ENCODE data around the gene PRDX2. TPM values are rescaled to one million over a fixed set of nuclear protein-coding genes. Genes with fewer than 3 reads are reported as not detected.
A peak's percentile ranks its signal among the peaks of the same experiment; 100 is the strongest.

The PRDX2 gene
- total RNA-seq, 4 donors from 2014 or later, result 178 to 303 (median 227) TPM

DNA sequence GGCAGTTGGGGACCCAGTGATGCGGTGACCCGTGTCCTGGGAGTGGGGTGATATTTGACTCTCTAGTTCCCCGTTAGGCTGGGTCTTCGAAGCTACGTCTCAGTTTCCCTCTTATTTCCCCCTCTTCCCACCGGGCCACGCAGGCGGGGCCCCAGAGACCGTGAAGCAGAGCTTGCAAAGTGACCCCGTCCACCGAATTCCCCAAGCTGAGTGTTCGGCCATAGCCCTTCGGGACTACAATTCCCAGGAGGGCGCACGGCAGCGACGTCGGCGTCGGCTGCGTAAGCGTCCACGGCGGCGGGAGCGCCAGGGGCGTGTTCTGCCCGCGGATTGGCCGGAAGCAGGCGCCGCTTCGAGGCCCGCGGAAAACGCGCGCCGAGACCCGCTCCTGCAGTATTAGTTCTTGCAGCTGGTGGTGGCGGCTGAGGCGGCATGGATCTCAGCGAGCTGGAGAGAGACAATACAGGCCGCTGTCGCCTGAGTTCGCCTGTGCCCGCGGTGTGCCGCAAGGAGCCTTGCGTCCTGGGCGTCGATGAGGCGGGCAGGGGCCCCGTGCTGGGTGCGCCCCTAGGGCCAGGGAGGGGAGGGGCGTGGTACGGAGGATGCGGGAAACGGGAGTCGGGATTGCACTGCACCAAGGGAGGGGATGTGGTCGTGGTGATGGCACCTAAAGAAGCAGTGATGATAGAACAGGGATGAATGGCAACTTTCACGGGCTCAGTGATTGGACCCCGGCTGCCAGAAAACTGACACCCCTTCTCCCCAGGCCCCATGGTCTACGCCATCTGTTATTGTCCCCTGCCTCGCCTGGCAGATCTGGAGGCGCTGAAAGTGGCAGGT lies 4.9 kb upstream of the PRDX2 start, which contains the start of gene RNASEH2A:
RNASEH2A (plus strand) TSS at position 343 of the 840 bp plus-strand sequence; CDS start at position 433, 90 bp downstream.
- peak within 1 kb of the TSS in 3 of 4 donors; percentile 72 to 82 (median 79) for H3K27ac ChIP-seq
- H3K4me3 ChIP-seq, result peak within 1 kb of the TSS; percentile 25 to 59
- H3K4me1 ChIP-seq, result peaks cover 0 to 29% (median 13%) of the 10 kb centered on the region in 3 donors
- WGBS, 2 donors (ENCODE audit: low coverage in 1 of 2), result 0 to 34% methylated on average over 1 to 6 of the region's 66 CpGs
- no peaks in the 10 kb centered on the region for H3K9me3 ChIP-seq
- peaks cover 0 to 8% of the 10 kb centered on the region in 2 donors for H3K36me3 ChIP-seq
- ATAC-seq, result peak; percentile 91
- TF ChIP-seq EP300 (IDR thresholded peaks at IDR 0.05) (no peak), POLR2AphosphoS5 (IDR thresholded peaks at IDR 0.05) (peak; percentile 39), CTCF (IDR thresholded peaks at IDR 0.05) (peak in 3 of 4 experiments; percentile 12 to 37 (median 22)), POLR2A (IDR thresholded peaks at IDR 0.05) (no peak)
- H3K27me3 ChIP-seq, result no peaks in the 10 kb centered on the region

GRCh38 chr19:12804051-12804450 lies 2.5 kb upstream of the PRDX2 start:
- no peaks in the 10 kb centered on the region for H3K27me3 ChIP-seq
- H3K4me1 ChIP-seq, result peaks cover 0 to 49% (median 21%) of the 10 kb centered on the region in 3 donors
- no peak overlapping the region for H3K4me3 ChIP-seq
- 90% methylated on average over 9 of the region's 26 CpGs; no CpG with 5 or more reads in 1 of the 2 donors for WGBS, 2 donors (ENCODE audit: low coverage in 1 of 2)
- H3K36me3 ChIP-seq, result peaks cover 0 to 16% of the 10 kb centered on the region in 2 donors
- H3K27ac ChIP-seq, result no peak overlapping the region
- ATAC-seq, result no peak
- no peaks in the 10 kb centered on the region for H3K9me3 ChIP-seq
- TF ChIP-seq EP300 (IDR thresholded peaks at IDR 0.05), result no peak
- TF ChIP-seq POLR2A (IDR thresholded peaks at IDR 0.05), result no peak
- TF ChIP-seq POLR2AphosphoS5 (IDR thresholded peaks at IDR 0.05), result no peak
- no peak for TF ChIP-seq CTCF (IDR thresholded peaks at IDR 0.05)

DNA sequence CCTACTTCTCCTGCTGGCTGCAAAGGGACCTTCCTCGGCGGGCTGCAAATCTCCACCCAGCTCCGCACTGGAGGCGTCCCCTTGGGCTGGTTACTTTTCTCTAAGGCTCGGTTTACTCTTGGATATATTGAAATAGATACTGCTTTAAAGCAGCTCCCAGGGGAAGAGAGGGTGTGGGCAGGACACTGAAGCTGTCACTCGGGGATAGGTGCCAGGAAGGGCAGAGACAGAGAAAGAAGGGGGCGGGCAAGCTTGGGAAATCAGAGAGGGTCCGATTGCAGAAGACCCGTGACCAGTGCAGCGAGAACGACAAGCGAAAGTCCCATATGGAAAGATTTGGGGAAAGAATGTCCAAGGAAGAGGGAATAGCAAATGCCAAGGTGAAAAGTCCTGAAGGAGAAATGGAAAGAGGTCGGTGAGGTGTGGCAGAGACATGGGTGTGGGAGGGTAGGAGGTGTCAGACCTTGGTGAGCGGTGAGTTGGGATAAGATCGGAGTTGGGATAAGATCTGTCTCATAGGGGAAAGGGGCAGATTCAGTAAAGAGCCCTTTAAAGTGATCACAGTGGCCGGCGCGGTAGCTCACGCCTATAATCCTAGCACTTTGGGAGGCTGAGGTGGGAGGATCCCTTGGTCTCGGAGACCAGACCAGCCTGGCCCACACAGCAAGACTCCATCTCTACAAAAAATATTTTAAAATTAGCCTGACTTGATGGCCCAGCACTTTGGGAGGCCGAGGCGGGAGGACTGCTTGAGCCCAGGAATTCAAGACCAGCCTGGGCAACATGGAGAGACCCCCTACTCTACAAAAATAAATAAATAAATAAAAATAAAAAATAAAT lies 887 bp upstream of the PRDX2 start:
- ATAC-seq, result no peak
- H3K27me3 ChIP-seq, result no peaks in the 10 kb centered on the region
- H3K4me1 ChIP-seq, result peaks cover 0 to 49% (median 21%) of the 10 kb centered on the region in 3 donors
- H3K4me3 ChIP-seq, result peak overlapping the region; percentile 73 to 88
- no peaks in the 10 kb centered on the region for H3K9me3 ChIP-seq
- peaks cover 0 to 31% of the 10 kb centered on the region in 2 donors for H3K36me3 ChIP-seq
- WGBS, 2 donors (ENCODE audit: low coverage in 1 of 2), result 33 to 42% methylated on average over 8 to 19 of the region's 22 CpGs
- H3K27ac ChIP-seq, result peak overlapping the region in 3 of 4 donors; percentile 86 to 89 (median 86)
- TF ChIP-seq POLR2AphosphoS5 (IDR thresholded peaks at IDR 0.05) (no peak), EP300 (IDR thresholded peaks at IDR 0.05) (no peak), POLR2A (IDR thresholded peaks at IDR 0.05) (no peak), CTCF (IDR thresholded peaks at IDR 0.05) (no peak)

DNA sequence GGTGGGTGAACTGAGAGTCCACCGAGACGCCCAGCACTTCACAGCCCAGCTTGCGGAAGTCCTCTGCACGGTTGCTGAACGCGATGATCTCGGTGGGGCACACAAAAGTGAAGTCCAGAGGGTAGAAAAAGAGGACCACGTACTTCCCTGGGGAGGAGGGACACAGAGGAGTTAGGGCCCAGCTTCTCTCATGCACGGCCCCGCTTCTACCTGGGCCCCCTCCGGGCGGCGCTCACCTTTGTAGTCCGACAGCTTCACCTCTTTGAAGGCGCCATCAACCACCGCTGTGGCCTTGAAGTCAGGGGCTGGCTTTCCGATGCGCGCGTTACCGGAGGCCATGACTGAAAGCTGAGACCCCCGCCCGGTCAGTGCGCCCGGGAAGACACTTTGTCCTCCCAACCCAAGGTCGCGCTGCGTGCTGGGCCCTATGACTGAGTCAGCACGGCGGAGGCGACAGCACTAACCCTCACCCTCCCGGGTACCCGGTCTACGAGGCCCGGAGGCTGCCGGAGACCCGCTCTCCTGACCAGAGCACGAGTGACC lies 606 bp downstream of the PRDX2 start:
- WGBS, 2 donors (ENCODE audit: low coverage in 1 of 2), result 0% methylated on average over 3 of the region's 38 CpGs; no CpG with 5 or more reads in 1 of the 2 donors
- H3K4me3 ChIP-seq, result peak overlapping the region; percentile 73 to 88
- peak overlapping the region; percentile 60 to 89 (median 86) for H3K27ac ChIP-seq
- H3K9me3 ChIP-seq, result no peaks in the 10 kb centered on the region
- peaks cover 0 to 40% of the 10 kb centered on the region in 2 donors for H3K36me3 ChIP-seq
- TF ChIP-seq CTCF (IDR thresholded peaks at IDR 0.05), result no peak
- no peak for TF ChIP-seq POLR2A (IDR thresholded peaks at IDR 0.05)
- TF ChIP-seq EP300 (IDR thresholded peaks at IDR 0.05), result no peak
- TF ChIP-seq POLR2AphosphoS5 (IDR thresholded peaks at IDR 0.05), result no peak
- ATAC-seq, result peak; percentile 25
- H3K27me3 ChIP-seq, result no peaks in the 10 kb centered on the region
- peaks cover 0 to 47% (median 17%) of the 10 kb centered on the region in 3 donors for H3K4me1 ChIP-seq
